AG08396 (cell line): ENCODE results near the gene AMOTL1.

ENCODE experiments used
- DNase-seq: peaks from one replicate; pipeline ENCODE4 v3.0.0; 2012; ENCODE audit warnings: low spot score, mixed read lengths

AMOTL1 gene

DNA sequence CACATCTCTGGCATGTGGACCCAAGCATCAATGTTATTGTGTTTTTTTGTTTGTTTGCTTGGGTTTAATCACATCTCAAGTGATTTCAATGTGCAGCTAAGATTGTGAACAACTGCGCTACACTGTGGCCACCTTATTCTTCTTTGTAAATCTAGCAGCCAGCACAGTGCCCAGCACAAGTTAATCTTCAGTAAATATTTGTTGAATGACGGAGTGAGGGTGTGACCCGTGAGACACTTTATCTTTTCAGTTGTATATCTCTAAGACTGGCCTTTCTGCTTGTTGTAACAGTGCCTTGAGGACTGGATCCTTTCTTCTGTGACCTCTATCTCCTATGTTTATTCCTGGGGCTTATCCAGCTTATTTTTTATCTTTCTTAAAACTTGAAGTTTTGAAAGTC lies 21.4 kb upstream of the AMOTL1 start:
- no peak for DNase-seq

DNA sequence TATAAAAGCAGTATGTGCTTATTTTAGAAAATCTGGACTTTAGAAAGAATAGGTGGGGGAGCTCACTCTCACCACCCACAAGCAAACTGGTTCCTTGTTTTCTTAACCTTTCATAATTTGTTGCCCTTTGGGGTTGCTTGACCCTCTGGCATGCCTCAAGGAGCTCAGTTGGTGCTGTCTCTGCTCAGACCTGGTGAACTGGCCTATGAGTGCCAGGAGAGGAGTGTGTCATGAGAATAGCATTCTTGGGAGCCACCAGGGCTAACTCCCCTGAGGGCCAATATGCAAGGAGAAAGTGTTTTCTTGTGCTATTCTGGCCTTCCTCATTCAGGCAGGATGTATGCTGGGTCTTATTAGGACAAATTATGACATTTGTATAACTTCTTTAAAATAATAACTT lies 21.0 kb upstream of the AMOTL1 start:
- DNase-seq: peak; percentile 41

DNA sequence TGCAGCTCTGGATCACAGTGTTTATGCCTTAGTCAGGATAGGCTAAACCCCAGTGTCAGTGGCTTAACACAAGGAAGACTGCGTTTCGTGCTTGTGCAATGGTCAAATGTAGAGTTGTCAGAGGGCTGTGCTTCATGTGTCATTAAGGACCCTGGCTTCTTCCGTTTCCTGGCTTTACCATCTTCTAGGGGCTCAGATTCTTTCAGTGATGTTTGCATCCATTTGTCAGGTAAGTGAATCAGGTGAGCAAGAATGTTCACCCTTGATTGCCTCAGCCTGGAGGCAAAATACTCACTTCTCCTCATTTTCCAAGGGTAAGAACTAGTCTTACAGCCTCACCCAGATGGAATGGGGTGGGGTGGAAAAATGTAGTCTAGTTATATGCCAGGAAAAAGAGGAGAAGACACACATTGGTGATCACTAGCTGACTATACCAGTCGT lies 20.5 kb upstream of the AMOTL1 start:
- no peak for DNase-seq

DNA sequence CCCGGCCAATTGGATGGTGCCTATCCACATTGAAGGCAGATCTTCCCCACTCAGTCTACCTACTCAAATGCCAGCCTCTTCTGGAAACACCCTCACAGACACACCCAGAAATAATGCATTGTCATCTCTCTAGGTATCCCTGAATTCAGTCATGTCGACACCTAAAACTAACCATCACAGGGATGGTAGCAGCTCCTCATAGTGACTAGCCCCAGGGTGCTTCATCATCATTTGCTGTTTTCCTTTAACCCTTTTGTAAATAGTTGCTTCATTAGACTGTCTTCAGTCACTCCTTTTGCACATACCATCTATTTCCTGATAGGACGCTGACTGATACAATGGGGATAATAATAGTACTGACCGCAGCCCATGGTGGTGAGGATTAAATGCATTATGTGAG lies 18.8 kb upstream of the AMOTL1 start:
- no peak for DNase-seq

DNA sequence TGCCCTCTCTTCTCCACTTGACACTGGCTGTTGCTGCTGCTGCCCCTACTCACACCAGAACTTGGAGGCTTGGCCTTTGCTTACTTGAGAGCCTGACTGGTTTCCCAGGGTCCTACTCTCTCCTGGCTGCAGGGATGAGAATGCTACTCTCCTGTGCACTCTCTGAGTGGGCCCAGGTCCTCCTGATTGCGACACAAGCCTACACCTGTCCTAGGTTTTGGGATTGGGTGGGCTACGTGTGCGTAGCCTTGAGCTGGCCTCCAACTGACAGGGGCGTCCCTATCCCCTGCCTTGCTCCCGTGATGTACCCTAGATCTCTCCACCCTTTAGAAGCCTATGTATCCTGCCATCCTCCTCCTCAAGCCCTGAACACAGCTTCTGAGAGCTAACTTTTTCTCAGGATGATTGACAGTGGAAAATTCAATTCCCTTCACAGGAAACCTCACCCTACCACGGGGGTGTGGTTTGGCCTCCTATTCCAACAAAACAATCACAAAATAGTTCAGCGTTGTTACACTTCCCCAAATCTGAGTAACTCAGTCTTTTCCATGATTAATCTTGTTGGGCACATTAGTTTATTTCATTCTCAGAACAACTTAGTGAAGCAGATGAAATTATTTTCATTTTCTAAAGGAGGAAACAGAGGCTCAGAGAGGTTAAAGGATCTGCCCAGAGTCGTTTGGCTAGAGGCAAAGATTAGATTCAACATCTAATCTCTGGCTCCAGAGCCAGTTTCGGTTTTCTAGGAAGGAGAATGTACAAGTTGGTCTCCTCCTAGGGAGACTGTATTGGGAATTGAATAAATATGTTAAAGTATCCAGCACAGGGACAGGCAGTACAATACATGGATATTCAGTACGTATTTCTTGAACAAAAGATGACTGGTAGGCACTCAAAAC lies 17.6 kb upstream of the AMOTL1 start:
- no peak for DNase-seq

DNA sequence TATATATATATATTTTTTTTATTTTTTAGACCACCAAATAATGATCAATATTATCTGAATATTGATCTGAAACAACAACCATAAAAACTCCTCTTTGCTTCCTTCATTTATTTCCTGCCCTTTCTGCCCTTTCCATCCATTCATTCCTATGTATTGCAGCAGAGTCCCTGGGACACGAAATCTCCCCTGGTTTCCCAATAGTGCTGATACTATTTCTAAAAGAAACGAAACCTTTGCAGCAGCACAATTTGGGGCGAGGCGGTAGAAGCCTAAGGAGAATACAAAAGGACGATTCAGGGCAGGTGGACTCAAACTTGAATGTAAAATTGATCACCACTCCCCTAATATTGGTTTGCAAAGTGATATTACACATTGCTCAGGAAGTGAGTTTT lies 16.9 kb upstream of the AMOTL1 start:
- DNase-seq: no peak

DNA sequence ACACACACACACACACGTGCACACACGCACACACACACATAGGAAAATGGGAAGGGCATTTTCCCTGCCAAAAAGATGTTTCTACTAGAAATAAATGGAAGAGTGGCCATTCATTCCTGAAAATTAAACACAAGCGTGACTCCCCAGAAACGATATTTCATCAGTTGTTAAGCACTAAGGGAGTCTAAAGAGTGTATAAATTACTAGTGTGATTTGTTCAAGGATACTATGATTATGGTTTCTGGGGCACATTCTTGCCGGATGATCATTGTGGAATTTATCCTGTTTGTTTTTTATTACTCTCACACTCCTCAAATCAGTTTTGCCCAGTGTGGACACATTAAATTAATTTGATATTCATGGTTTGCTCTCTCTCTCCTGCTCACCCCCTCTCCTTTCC lies 16.4 kb upstream of the AMOTL1 start:
- DNase-seq: no peak

DNA sequence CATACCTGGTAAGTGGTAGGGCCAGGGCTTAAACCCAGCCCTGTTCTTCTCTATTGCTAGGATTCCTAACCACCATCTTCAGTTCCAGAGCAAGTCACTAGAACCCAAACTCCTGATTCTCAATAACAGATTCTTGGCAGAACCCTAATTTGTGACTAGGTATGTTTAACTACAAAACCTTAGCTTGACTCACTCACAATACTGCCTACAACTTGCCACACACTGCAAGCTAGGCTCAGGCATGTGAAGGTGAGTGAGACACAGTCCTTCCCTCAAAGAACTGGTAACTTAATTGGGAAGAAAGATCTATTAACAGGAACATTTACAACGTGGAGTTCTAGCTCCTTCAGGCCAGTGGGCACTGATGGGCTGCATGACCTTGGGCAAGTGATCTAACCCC lies 14.5 kb upstream of the AMOTL1 start:
- no peak for DNase-seq

DNA sequence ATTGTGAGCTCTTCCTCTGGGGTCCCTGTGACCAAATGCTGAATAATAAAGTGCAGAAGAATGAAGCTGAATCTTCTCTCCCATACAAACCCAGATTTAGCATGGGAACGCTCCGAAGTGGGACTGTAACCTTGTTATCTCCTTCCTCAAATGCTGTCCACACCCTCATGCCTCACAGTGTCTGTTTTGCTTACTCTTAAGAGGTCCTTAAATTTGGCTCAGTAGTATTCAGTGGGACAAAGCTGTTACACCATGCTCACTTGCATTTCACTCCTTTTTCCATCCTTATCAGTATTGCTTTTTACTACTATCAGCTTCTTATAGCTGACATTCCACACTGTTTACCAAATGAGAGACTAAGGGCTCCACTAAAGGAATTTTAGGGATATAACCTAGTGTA lies 13.8 kb upstream of the AMOTL1 start:
- DNase-seq: no peak

DNA sequence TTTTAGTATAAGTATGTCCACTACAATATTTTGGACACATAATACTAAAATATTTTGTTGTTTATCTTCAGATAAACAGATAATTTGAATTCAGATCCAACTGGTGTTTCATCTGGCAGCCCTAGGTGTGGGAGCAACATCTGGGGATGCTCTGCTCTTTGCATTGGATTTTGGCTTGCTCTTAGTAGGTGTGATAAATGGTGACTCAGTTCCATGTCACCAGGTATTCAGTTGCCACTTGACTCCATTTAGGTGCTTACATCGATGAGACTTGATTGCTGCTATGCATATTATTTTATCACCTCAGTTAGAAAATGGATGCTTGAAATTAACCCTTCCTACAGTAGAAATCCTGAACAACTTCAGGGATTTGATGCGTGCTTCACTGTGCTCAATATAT lies 13.3 kb upstream of the AMOTL1 start:
- DNase-seq: no peak

DNA sequence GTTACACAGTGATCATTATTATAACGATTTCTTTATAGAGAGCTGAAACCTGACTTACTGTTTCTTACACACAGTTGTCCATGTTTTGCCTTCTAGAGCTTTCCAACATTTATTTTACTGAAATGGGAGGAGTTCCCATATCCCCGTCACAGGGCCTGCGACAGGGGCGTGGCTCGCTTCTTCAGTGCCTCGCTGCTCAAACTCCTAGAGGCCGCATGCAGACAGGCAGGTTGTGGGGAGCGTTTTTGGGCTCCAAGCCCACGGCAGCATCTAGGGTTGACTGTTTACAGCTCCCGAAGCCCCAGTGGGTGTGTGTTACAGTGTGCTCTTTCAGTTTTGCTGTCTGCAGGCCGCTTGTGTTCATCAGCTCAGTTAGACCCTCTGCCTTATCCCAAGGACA lies 12.7 kb upstream of the AMOTL1 start:
- DNase-seq: no peak

DNA sequence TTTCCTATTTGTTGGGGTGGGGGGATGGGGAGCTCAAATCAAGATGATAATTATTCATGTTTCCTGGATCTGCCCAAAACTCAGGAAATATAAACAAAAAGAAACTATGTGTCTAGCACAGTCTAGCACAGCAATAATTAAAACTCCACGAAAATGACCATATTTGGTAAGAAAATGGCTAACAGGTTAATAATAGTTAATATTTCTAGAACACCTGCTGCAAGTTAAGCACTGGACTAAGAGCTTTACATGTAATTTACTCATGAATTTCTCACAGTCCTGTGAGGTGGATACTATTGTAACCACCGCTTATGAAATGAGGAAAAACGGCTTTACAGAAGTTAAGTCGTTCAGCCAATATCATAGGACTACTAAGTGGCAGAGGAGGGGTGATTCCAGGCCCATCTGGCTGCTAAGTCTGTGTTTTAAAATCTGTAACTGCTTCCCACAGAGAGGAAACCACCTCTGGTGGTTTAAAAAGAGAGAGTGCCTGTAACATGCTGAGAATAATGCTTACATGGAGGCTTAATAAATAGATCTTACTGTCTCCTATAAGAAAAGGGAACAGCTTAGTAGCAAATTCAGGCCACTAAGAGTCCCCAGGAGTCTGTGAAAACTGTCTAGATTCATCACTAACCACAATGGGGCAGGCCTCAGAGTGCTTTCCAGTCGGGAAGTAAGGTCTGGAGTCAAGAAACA lies 11.0 kb upstream of the AMOTL1 start:
- DNase-seq: no peak

DNA sequence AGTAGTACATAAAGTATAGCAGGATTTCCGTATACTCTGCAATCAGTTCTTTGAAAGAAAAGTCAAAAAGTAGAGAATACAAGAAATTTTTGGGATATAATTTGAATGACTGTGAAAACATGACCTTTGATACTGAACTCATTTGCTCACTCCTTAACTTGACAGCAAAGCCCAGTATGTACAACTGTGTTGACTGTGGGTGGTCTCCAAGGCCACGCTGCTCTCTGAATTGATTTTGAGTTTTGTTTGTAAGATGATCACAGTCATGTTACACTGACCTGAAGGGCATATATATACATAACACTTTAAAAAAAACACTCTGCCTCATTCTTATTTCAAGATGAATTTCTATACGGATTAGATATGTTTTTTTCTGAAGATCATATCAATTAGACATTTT lies 9.5 kb upstream of the AMOTL1 start:
- no peak for DNase-seq

DNA sequence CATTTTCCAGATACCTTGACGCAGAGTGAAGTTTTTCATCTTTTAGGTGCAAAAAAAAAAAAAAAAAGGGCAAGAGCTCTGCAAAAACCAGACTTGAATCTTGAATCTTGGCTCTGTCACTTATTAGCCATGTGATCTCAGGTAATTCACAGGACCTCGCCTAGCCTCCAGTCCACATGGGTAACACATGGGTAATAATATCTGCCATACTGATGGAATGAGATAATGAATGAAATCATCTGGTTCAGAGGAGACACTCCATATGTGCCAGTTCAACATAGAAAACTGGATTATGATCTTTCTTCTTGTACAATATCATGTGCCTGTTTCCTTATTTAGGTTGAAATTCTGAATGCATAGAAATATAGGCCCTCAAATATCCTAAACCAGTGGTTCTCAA lies 8.6 kb upstream of the AMOTL1 start:
- DNase-seq: no peak

DNA sequence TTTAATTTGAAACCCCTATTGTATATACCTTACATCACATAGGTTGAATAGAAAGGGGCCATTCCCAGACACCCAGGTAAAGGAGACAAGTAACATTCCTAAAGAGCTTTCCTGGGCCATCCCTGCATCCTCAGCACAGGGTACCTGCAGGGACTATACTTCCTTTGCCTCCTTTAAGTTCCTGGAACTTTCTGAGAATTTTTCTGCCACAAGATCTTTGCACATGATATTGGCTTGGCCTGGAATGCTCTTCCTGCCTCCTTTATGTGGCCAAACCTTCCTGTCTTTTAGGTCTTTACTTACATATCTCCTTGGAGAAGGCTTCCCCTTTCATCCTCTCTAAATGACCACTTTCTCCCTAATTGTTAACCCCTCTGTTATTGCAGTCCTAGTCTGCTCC lies 7.9 kb upstream of the AMOTL1 start:
- no peak for DNase-seq

DNA sequence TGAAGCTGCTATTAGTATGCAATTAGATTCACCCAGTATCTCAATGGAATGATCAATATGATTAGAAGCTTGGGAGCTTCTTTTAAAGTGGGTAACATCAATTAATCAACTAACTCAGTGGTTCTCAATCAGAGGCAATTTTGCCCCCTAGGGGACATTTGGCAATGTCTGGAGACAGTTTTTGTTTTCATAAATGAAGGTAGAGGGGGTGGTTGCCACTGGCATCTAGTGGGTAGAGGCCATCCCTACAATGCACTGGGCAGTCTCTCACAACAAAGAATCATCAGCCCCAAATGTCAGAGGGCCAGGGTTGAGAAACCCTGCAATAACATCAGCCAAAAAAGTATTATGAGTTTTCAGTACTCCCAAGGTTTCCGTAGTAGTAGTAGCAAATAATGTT lies 5.9 kb upstream of the AMOTL1 start:
- DNase-seq: no peak

DNA sequence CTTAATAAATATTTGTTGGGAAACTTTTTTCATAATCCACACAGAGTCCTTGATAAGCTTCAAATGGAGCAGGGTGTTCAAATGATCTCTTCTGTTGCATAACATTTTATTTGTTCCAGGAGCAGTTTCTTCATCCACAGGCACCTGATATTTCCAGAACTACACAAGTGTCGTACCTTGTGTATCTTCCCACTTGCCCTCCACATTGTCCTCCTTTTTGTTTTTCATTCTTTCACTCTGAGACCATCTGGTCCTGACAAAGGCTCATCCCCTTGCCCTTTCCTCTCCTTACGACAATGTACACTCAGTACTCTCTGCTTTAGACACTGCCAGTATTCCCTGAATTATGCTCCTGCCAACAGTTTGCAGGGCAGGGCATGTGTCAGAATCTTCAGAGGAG lies 5.2 kb upstream of the AMOTL1 start:
- DNase-seq: no peak

DNA sequence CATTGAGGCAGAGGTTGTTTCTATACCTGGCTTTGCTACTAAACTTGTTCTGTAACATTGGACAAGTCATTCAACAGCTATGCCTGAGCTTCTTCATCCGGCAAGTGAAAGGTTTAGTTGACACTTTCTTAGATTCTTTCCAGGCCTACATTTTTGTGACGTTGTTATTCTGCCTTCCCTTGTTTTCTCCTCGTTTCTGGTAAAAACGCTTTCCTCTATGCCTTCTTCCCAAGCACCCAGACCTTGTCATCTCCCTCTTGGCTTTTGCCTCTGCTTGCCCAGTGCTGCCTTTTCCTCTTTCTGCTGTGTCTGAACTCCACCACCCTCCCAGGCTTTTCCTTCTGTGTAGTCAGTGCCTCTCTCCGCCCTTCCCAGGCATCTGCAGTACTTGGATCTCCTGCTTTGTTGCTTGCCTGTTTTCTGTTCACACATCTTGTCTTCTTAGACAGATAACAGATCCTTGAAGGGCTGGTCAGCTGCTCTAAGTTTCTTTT lies 1.4 kb upstream of the AMOTL1 start:
- DNase-seq: no peak

DNA sequence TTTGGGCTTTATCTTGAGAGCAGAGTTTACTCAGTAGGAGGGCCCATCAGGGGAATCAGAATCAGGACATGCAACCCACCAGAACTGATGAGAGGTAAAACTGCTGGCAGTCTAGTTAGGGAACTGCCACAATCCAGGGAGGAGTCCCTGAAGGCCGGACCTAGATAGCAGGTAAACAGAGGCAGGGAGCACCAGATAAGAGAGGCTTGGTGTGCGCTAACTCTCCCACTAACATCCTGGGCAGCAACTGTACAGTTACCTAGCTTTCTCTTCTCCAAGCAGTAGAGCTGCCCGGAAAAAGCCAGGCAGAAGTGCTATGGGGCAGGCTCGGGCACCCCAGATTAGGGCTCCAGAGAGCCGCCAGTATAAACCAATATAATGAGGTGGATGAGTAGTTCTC lies 865 bp upstream of the AMOTL1 start:
- DNase-seq: no peak

DNA sequence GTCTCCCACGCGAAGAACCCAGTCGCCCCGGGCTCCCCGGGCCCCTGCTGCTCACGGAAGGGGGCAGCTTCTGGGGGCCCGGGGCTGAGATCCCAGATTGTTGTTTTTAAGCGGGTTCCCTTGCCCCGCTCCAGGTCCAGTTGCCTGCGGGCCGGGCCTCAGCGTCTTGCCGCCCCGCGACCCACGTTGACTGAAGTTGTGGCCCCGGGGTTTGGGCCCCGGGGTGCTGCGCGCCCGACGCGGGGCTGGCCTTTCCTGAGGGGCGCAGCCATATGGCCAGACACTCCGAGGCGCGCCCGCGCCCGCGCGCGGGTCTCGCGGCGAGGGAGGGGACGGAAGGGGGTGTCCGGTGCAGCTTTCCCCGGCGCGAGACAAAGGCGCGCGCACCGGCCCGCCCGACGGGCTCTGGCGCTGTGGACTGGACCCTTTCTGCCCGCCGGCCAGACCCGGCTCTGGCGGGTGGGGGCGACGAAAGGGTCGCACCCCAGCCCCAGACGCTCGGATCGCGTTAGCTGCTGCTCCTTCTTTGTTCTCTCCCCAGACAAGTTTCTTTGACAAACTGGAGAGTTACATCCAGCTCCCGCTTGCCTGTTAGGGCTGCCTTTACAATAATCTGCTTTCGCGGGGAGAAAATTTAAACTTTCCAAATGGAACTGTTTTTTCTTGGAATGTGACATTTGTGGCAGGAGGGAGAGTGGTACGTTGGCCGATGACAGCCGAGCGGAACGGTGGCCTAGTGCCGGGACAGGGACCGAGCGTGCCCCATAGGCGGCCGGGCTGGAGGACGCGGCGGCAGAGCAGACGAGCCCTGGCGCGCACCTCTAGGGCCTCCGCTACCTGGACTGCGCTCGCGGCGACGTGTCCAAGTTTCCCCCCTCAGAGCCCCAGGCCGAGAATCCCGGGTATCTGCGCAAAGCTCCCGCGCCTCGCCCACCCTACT lies 716 bp downstream of the AMOTL1 start:
- peak; percentile 57 for DNase-seq

DNA sequence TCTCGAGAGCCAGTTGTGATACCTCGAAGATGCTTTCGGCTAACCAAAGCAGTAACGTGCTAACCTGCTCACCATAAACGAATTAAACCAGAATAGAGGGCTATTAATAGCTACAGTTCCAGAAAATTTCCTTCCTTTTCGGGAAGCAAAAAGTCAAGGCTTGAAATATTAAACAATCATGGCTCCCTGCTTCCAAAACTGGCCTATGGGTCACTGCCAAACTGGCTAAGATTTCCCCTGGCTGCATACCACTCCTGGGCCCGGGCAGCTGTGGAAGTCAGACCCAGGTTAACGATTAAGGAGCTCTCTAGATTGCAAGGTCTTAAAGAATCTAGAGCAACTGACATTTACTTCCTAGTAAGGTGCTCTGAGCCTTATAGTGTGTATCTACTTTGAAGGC lies 1.7 kb downstream of the AMOTL1 start:
- no peak for DNase-seq

DNA sequence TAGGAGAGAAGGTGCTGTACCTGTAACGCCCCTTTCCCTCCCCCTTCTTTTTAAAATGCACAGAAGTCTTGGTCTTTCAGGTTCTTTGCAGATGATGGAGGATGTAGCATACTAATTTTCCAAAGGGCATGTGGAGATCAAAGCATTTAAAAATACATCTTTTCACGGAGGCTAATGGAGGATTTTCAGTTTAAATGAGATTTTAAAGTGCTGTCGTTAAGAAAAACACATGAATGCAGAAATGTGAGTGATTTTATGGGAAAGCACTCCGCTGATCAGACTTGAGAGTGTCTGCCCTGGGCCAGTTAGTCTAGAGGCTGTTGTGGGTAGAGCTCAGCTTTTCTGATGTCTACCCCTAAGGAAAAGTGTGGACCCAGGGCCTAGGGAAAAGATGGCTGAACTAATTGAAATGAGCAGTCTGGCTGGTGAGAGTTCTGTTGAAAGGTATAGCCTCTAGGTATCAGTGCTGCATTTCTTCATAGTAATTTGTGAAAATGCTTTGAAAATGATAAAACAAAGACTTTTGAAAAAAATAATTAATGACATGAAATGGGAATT lies 2.5 kb downstream of the AMOTL1 start:
- no peak for DNase-seq
